ENCODE data around the gene APBB3.

- no peak for TF ChIP-seq CTCF (IDR thresholded peaks at IDR 0.05; ENCODE audit: insufficient read depth, low read length)
- no peak for TF ChIP-seq POLR2AphosphoS5 (IDR thresholded peaks at IDR 0.05; ENCODE audit: low read depth)
- no peak for TF ChIP-seq REST (IDR thresholded peaks at IDR 0.05; ENCODE audit: insufficient replicate concordance, low read depth)
Measured at GRCh38 chr5:140565024-140565779, 804 bp upstream of the APBB3 start.
